ENCODE data around the gene C14orf180. TPM values are rescaled to one million over a fixed set of nuclear protein-coding genes. Genes with fewer than 3 reads are reported as not detected.

C14orf180 gene
- polyA plus RNA-seq, 2 of the 4 experiments (the other 2 are of a cell fraction), result not detected

GRCh38 chr14:104596927-104597351, 17.4 kb downstream of the C14orf180 start:
- ATAC-seq, result no peak
- Histone ChIP-seq H3K4me2 (no peak overlapping the region), H3K27ac (no peak overlapping the region), H3K4me1 (no peaks in the 10 kb centered on the region), H3K9me3 (no peaks in the 10 kb centered on the region), H3K4me3 (no peak overlapping the region)
- FAIRE-seq, result no peak
- CTCF ChIA-PET, result no interaction called here
- POLR2A ChIA-PET, result no interaction called here
- no peak for DNase-seq (ENCODE audit: low read depth in 1 of 2, low spot score in 1 of 2)
- 50% methylated on average over 11 of the region's 21 CpGs for WGBS (ENCODE audit: missing lambda C conversion rate)
- TF ChIP-seq BCL3 (IDR thresholded peaks at IDR 0.05) (no peak), MAFK (IDR thresholded peaks at IDR 0.05; ENCODE audit: partially characterized antibody) (no peak), MAX (IDR thresholded peaks at IDR 0.05) (no peak), TFCP2L1 (CRISPR knock-in tag; IDR thresholded peaks at IDR 0.05) (no peak), FOSL2 (IDR thresholded peaks at IDR 0.05) (no peak), FOSL2 (CRISPR knock-in tag; IDR thresholded peaks at IDR 0.05) (no peak), TP53 (CRISPR knock-in tag; IDR thresholded peaks at IDR 0.05) (no peak), HDAC2 (IDR thresholded peaks at IDR 0.05) (no peak)

GRCh38 chr14:104597576-104597975, 18.0 kb downstream of the C14orf180 start:
- TF ChIP-seq HEYL (CRISPR knock-in tag; IDR thresholded peaks at IDR 0.05) (no peak), ZC3H11A (IDR thresholded peaks at IDR 0.05) (no peak), ZFP36 (IDR thresholded peaks at IDR 0.05; ENCODE audit: borderline replicate concordance, partially characterized antibody) (no peak), POLR2AphosphoS2 (conservative IDR thresholded peaks at IDR 0.05; ENCODE audit: low read length) (no peak), PBX3 (IDR thresholded peaks at IDR 0.05) (no peak), NPAS2 (CRISPR knock-in tag; IDR thresholded peaks at IDR 0.05; ENCODE audit: borderline replicate concordance) (no peak), SREBF2 (IDR thresholded peaks at IDR 0.05) (no peak), FOSL2 (IDR thresholded peaks at IDR 0.05) (no peak), FOSL2 (CRISPR knock-in tag; IDR thresholded peaks at IDR 0.05) (no peak), ESRRA (IDR thresholded peaks at IDR 0.05; ENCODE audit: borderline replicate concordance, low read length) (no peak), ZNF302 (CRISPR knock-in tag; IDR thresholded peaks at IDR 0.05) (no peak), HOXB13 (CRISPR knock-in tag; IDR thresholded peaks at IDR 0.05; ENCODE audit: low read depth) (no peak), NR3C1 (IDR thresholded peaks at IDR 0.05) (no peak), ZSCAN20 (CRISPR knock-in tag; IDR thresholded peaks at IDR 0.05) (no peak), RCOR1 (IDR thresholded peaks at IDR 0.05; ENCODE audit: low read depth, low read length) (no peak), SMC3 (IDR thresholded peaks at IDR 0.05) (no peak), ELK1 (IDR thresholded peaks at IDR 0.05; ENCODE audit: low read depth, low read length) (no peak), HMGXB4 (CRISPR knock-in tag; IDR thresholded peaks at IDR 0.05; ENCODE audit: borderline replicate concordance) (no peak), CBX8 (IDR thresholded peaks at IDR 0.05) (no peak)
- no peak overlapping the region for H3K27ac ChIP-seq
- CTCF ChIA-PET, result interaction anchor here (1.1 kb wide), 1 partner anchor 17 kb away, joined by 3 read pairs; no protein-coding TSS in a partner anchor

More at GRCh38 chr14:104597576-104597975, 18.0 kb downstream of the C14orf180 start:
- DNase-seq (ENCODE audit: low read depth in 1 of 2, low spot score in 1 of 2) (no peak), ATAC-seq (no peak), FAIRE-seq (no peak)
- POLR2A ChIA-PET, result no interaction called here
- H3K4me2 ChIP-seq, result no peak overlapping the region
- no peaks in the 10 kb centered on the region for H3K4me1 ChIP-seq
- H3K4me3 ChIP-seq, result no peak overlapping the region
- H3K9me3 ChIP-seq, result no peaks in the 10 kb centered on the region
- 79% methylated on average over 11 of the region's 11 CpGs for WGBS (ENCODE audit: missing lambda C conversion rate)
